Sciatic nerve (tissue), 2 donors: ENCODE results near the gene ZNF423. TPM values are rescaled to one million over a fixed set of nuclear protein-coding genes. Genes with fewer than 3 reads are reported as not detected.

ENCODE experiments used
- ATAC-seq: fragments of 200-7000 bp; cut with Tn5 transposase; one replicate; pipeline ENCODE4 v1.9.1; 2020; ENCODE audit warnings: mild to moderate bottlenecking, moderate library complexity
- DNase-seq: peaks from one replicate; pipeline ENCODE4 v3.0.0-alpha.2; 2020; ENCODE audit warnings: low spot score
- intact Hi-C: fragments of 100-400 bp; cut with DNase I; formaldehyde crosslinking; loops from one replicate; pipeline ENCODE4 v1.14.2; 2022
- total RNA-seq: library from RNA; stranded (reverse); fragmentation: NEBNext Ultra II Directional; extraction: Animal tissue kit (Norgen Biotek cat#: 25700); gene quantifications from one replicate; pipeline ENCODE4 v1.2.1, GENCODE V29; 2021
- donor health status: DM: no; HTN: no; CAD: no.
- donor health status: DM: no; HTN: no; CAD: no.

Gene ZNF423
- total RNA-seq, 1 donor from 2014 or later, result 25.3 TPM

- DNase-seq (peak; percentile 54), ATAC-seq (peak; percentile 56)
- intact Hi-C loops, result no loop called here
Measured at GRCh38 chr16:49464877-49465504, 390.9 kb downstream of the ZNF423 start.

GRCh38 chr16:49464093-49464492 lies 391.8 kb downstream of the ZNF423 start:
- DNase-seq, result no peak
- no peak for ATAC-seq
- intact Hi-C loops, result no loop called here

- intact Hi-C loops, result no loop called here
- ATAC-seq (no peak), DNase-seq (peak; percentile 49)
Measured at GRCh38 chr16:49463529-49463928, 392.4 kb downstream of the ZNF423 start.

- intact Hi-C loops, result no loop called here
- DNase-seq (no peak), ATAC-seq (no peak)
Measured at GRCh38 chr16:49462989-49463371, 392.9 kb downstream of the ZNF423 start.

- ATAC-seq, result no peak
- intact Hi-C loops, result no loop called here
- DNase-seq, result peak; percentile 46
Measured at GRCh38 chr16:49462362-49462988, 393.4 kb downstream of the ZNF423 start.

GRCh38 chr16:49461517-49461951 lies 394.4 kb downstream of the ZNF423 start:
- intact Hi-C loops, result no loop called here
- ATAC-seq (no peak), DNase-seq (peak; percentile 41)

GRCh38 chr16:49460786-49461470 lies 395.0 kb downstream of the ZNF423 start:
- intact Hi-C loops, result no loop called here
- peak; percentile 26 for DNase-seq

GRCh38 chr16:49459953-49460735 lies 395.8 kb downstream of the ZNF423 start:
- ATAC-seq (no peak), DNase-seq (peak; percentile 21)
- intact Hi-C loops, result no loop called here

More at GRCh38 chr16:49460786-49461470, 395.0 kb downstream of the ZNF423 start:
- no peak for ATAC-seq

- ATAC-seq, result no peak
- intact Hi-C loops, result no loop called here
- DNase-seq, result peak; percentile 19
Measured at GRCh38 chr16:49458656-49459445, 397.1 kb downstream of the ZNF423 start.

GRCh38 chr16:49458243-49458642 lies 397.7 kb downstream of the ZNF423 start:
- intact Hi-C loops, result no loop called here
- ATAC-seq, result no peak
- DNase-seq, result peak; percentile 15

GRCh38 chr16:49457196-49457595 lies 398.7 kb downstream of the ZNF423 start:
- DNase-seq, result peak; percentile 25
- no peak for ATAC-seq
- intact Hi-C loops, result no loop called here

GRCh38 chr16:49456763-49457162 lies 399.1 kb downstream of the ZNF423 start:
- DNase-seq, result peak; percentile 27
- intact Hi-C loops, result no loop called here
- ATAC-seq, result no peak

- ATAC-seq (no peak), DNase-seq (peak; percentile 22)
- intact Hi-C loops, result no loop called here
Measured at GRCh38 chr16:49455991-49456745, 399.7 kb downstream of the ZNF423 start.

GRCh38 chr16:49455181-49455990 lies 400.5 kb downstream of the ZNF423 start:
- intact Hi-C loops, result no loop called here
- ATAC-seq, result no peak
- peak; percentile 48 for DNase-seq

- intact Hi-C loops, result no loop called here
- peak; percentile 40 for DNase-seq
Measured at GRCh38 chr16:49454426-49455180, 401.3 kb downstream of the ZNF423 start.

GRCh38 chr16:49453983-49454382 lies 401.9 kb downstream of the ZNF423 start:
- intact Hi-C loops, result no loop called here
- ATAC-seq (no peak), DNase-seq (peak; percentile 26)

More at GRCh38 chr16:49454426-49455180, 401.3 kb downstream of the ZNF423 start:
- no peak for ATAC-seq
